Fibroblast of villous mesenchyme (primary cell): Measurements from ENCODE around the gene NACC2. TPM values are rescaled to one million over a fixed set of nuclear protein-coding genes. Genes with fewer than 3 reads are reported as not detected.

Experiments used
- DNase-seq: peaks from one replicate; pipeline ENCODE4 v3.0.0-alpha.2; 2010; ENCODE audit warnings: low read depth
- H3K4me3 ChIP-seq: 2 replicates; pipeline ENCODE4 v1.5.1; 2011; ENCODE audit warnings: low read depth, mild to moderate bottlenecking, low read length
- CTCF ChIP-seq: IDR thresholded peaks from 2 replicates; pipeline ENCODE4 v1.5.1; 2012; ENCODE audit warnings: low read depth, mild to moderate bottlenecking, low read length; ENCODE audit not compliant: insufficient read depth
- total RNA-seq: library from RNA; depleted of rRNA; stranded (reverse); fragments of >200 nt; gene quantifications from 2 replicates; pipeline ENCODE4 v1.2.3, GENCODE V29; 2012

NACC2 gene
- total RNA-seq, 1 donor: 34.1 TPM

DNA sequence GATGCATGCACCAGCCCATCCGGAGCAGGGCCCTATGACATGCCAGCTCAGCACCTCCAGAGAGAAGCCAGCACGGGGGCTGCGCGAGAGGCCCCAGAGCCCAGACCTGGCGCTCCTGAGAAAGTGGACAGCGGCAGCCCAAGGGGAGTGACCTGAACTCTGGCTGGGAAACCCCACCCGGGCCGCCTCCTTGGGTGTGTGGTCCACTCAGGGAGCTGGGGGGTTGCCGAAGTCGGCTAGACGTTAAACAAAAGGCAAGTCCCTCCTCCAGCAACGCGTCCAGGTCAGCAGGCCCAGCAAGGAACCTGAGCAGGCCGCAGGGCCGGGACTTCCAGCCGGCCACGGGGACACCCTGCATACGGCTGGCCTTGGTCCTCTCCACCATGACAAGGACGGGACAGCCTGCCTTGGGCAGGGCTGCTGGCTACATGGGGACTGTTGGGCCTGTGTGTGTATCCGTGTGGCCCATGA is 35.7 kb downstream of the NACC2 start:
- DNase-seq: no peak
- no peak for TF ChIP-seq CTCF
- no peak overlapping the region for H3K4me3 ChIP-seq

DNA sequence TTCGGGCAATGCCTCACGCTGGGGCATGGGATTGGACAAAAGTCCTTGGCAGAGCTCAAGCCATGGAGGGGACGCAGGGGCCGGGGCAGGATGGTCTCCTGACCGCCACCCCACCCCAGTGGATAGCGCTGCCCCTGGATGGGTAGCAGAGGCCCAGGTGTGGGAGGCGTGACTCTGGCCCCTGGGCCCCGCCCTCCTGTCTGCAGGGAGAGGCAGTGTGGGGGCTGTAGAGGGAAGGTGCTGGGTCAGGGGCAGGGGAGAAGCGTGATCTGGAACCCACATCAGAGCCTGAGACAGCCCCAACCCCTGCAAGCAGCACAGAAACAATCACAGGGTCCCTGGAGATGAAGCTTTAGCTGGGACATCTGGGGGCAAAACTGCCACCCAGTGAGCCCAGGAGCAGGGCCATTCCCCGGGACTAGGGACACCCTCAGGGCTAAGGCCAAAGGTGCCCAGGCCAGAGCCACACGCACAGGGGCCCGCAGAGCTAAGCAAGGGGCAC is 36.2 kb downstream of the NACC2 start:
- H3K4me3 ChIP-seq: no peak overlapping the region
- no peak for DNase-seq
- TF ChIP-seq CTCF: no peak

DNA sequence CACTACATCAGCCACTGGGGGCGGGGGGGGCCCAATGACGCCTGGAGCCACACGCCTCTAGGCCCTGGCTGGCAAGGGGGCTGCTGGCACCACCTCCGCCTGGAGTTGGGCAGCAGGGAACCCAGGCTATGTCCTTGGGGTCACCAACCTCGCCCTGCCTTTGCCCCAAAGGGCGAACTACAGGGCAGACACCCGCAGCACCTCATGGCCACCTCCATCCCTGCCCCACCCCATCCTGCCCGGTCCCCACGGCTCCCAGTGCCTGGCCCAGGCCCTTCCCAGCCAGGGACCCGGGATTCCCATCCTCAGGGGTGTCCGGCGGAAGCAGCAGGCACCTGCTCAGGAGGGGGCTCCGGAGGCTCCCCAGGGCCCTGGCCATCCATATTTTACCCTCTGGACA is 37.0 kb downstream of the NACC2 start:
- H3K4me3 ChIP-seq: no peak overlapping the region
- TF ChIP-seq CTCF: no peak
- DNase-seq: no peak

- H3K4me3 ChIP-seq: no peak overlapping the region
- no peak for DNase-seq
- no peak for TF ChIP-seq CTCF
Measured at GRCh38 chr9:136057236-136058081, 37.6 kb downstream of the NACC2 start.

DNA sequence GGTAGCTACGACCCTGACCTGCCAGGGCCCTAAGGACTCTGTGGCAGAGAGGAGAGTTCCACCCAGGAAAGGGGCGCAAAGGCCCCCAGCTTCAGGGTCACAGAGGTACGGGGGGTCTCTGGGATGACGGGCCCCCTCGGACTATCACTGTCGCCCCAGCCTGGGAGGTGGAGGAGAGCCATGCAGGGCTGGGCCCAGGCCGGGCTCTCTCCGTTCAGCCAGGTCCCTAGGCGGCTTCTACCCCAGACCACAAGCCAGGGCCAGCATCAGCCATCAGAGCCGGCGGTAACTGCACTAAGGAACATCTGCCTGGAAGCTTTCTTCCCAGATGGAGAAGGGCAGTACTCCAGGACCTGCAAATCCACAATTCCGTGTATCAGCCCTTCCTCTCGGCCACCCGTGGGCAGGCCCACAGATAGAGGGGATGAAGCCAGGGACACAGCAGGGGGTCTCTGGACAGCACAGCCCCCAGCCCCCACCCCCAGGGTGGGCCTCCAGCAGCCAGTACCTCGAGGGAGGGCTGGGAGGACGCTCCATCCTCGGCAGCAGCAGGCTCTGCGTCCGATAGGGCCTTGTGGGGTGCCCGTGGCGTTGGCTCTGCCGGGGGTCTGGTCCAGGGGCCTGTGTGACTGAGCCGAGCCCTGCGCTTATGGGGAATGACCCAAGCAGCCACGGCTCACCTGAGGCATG is 38.4 kb downstream of the NACC2 start:
- no peak overlapping the region for H3K4me3 ChIP-seq
- DNase-seq: no peak
- TF ChIP-seq CTCF: no peak

GRCh38 chr9:136055715-136056545 is 39.2 kb downstream of the NACC2 start:
- no peak for TF ChIP-seq CTCF
- no peak overlapping the region for H3K4me3 ChIP-seq
- DNase-seq: no peak
